KMS-11 (cell line): Measurements from ENCODE around the gene SLC12A4.

Experiments used
- H2AFZ ChIP-seq: fragments of 200-600 bp; sonication (generic); 2 replicates; pipeline ENCODE4 v1.6.1; 2016; ENCODE audit warnings: antibody characterized with exemption, mixed run types, low read depth
- H3K27ac ChIP-seq: fragments of 200-600 bp; sonication (generic); 2 replicates; pipeline ENCODE4 v1.6.1; 2016; ENCODE audit warnings: mild to moderate bottlenecking, mixed run types
- H3K27me3 ChIP-seq: fragments of 200-600 bp; sonication (generic); 2 replicates; pipeline ENCODE4 v1.6.1; 2017; ENCODE audit warnings: mild to moderate bottlenecking, low read depth, mixed run types, moderate library complexity; ENCODE audit not compliant: insufficient read depth
- H3K36me3 ChIP-seq: fragments of 200-600 bp; sonication (generic); 2 replicates; pipeline ENCODE4 v1.6.1; 2017; ENCODE audit warnings: mild to moderate bottlenecking, mixed run types; ENCODE audit not compliant: insufficient read depth
- H3K4me1 ChIP-seq: fragments of 200-600 bp; sonication (generic); 2 replicates; pipeline ENCODE4 v1.6.1; 2016; ENCODE audit warnings: mild to moderate bottlenecking, low read depth, mixed run types; ENCODE audit not compliant: poor library complexity, severe bottlenecking
- H3K4me2 ChIP-seq: fragments of 200-600 bp; sonication (generic); 2 replicates; pipeline ENCODE4 v1.7.0; 2016; ENCODE audit warnings: mild to moderate bottlenecking, mixed run types
- H3K4me3 ChIP-seq: fragments of 200-600 bp; sonication (generic); IDR thresholded peaks from 2 replicates; pipeline ENCODE4 v1.6.1; 2017; ENCODE audit warnings: low read depth, low read length, mixed read lengths; ENCODE audit not compliant: insufficient read depth
- H3K79me2 ChIP-seq: fragments of 200-600 bp; sonication (generic); 2 replicates; pipeline ENCODE4 v1.6.1; 2016; ENCODE audit warnings: low read depth, mixed run types; ENCODE audit not compliant: insufficient read depth
- H3K9ac ChIP-seq: fragments of 200-600 bp; sonication (generic); 2 replicates; pipeline ENCODE4 v1.6.1; 2016; ENCODE audit warnings: mild to moderate bottlenecking, mixed run types
- H4K20me1 ChIP-seq: fragments of 200-600 bp; sonication (generic); 2 replicates; pipeline ENCODE4 v1.6.1; 2016; ENCODE audit warnings: mild to moderate bottlenecking, mixed run types; ENCODE audit not compliant: insufficient read depth
- TF ChIP-seq, protein P1 (sequence below): fragments of 200-600 bp; sonication (generic); conservative IDR thresholded peaks from 2 replicates; pipeline ENCODE4 v1.6.1; 2017; ENCODE audit warnings: low read depth, mild to moderate bottlenecking, antibody characterized with exemption, low read length, moderate library complexity, mixed read lengths

The SLC12A4 gene

GRCh38 chr16:67961551-67961957 is 6.9 kb downstream of the SLC12A4 start:
- Histone ChIP-seq H2AFZ (no peak overlapping the region), H3K4me1 (peaks cover 42% of the 10 kb centered on the region), H3K27me3 (no peaks in the 10 kb centered on the region), H3K4me2 (no peak overlapping the region), H3K27ac (no peak overlapping the region), H3K79me2 (no peaks in the 10 kb centered on the region), H3K36me3 (no peaks in the 10 kb centered on the region), H4K20me1 (no peaks in the 10 kb centered on the region), H3K4me3 (no peak overlapping the region), H3K9ac (no peak overlapping the region)
- TF ChIP-seq, protein P1, sequence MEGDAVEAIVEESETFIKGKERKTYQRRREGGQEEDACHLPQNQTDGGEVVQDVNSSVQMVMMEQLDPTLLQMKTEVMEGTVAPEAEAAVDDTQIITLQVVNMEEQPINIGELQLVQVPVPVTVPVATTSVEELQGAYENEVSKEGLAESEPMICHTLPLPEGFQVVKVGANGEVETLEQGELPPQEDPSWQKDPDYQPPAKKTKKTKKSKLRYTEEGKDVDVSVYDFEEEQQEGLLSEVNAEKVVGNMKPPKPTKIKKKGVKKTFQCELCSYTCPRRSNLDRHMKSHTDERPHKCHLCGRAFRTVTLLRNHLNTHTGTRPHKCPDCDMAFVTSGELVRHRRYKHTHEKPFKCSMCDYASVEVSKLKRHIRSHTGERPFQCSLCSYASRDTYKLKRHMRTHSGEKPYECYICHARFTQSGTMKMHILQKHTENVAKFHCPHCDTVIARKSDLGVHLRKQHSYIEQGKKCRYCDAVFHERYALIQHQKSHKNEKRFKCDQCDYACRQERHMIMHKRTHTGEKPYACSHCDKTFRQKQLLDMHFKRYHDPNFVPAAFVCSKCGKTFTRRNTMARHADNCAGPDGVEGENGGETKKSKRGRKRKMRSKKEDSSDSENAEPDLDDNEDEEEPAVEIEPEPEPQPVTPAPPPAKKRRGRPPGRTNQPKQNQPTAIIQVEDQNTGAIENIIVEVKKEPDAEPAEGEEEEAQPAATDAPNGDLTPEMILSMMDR = no peak

- TF ChIP-seq, protein P1 = no peak
- Histone ChIP-seq H3K27me3 (no peaks in the 10 kb centered on the region), H3K4me3 (no peak overlapping the region), H3K36me3 (no peaks in the 10 kb centered on the region), H3K9ac (no peak overlapping the region), H3K27ac (no peak overlapping the region), H2AFZ (no peak overlapping the region), H3K4me2 (no peak overlapping the region), H3K79me2 (no peaks in the 10 kb centered on the region), H4K20me1 (no peaks in the 10 kb centered on the region), H3K4me1 (peaks cover 25% of the 10 kb centered on the region)
Observed at GRCh38 chr16:67959536-67960329, 8.7 kb downstream of the SLC12A4 start.

- Histone ChIP-seq H3K27ac (no peak overlapping the region), H2AFZ (no peak overlapping the region), H3K4me2 (no peak overlapping the region), H4K20me1 (no peaks in the 10 kb centered on the region), H3K36me3 (no peaks in the 10 kb centered on the region), H3K4me1 (peaks cover 4% of the 10 kb centered on the region), H3K79me2 (no peaks in the 10 kb centered on the region), H3K27me3 (no peaks in the 10 kb centered on the region), H3K9ac (no peak overlapping the region), H3K4me3 (no peak overlapping the region)
- TF ChIP-seq, protein P1 = no peak
Observed at GRCh38 chr16:67957622-67958021, 10.8 kb downstream of the SLC12A4 start.

- Histone ChIP-seq H3K36me3 (no peaks in the 10 kb centered on the region), H3K4me3 (no peak overlapping the region), H3K27ac (no peak overlapping the region), H3K4me2 (no peak overlapping the region), H3K27me3 (no peaks in the 10 kb centered on the region), H3K79me2 (no peaks in the 10 kb centered on the region), H3K4me1 (no peaks in the 10 kb centered on the region), H3K9ac (no peak overlapping the region), H2AFZ (no peak overlapping the region), H4K20me1 (no peaks in the 10 kb centered on the region)
- TF ChIP-seq, protein P1 = no peak
Observed at GRCh38 chr16:67954421-67955196, 13.8 kb downstream of the SLC12A4 start.
